IMR-90 (cell line): ENCODE measurements around the gene HYOU1.

Source experiments
- CHD1 ChIP-seq: IDR thresholded peaks from 2 replicates; pipeline ENCODE4 v1.6.1; 2012; ENCODE audit warnings: low read depth, low read length, improper control_type of control experiment
- MAZ ChIP-seq: IDR thresholded peaks from 2 replicates; pipeline ENCODE4 v1.6.1; 2012; ENCODE audit warnings: low read depth, mild to moderate bottlenecking, low read length, improper control_type of control experiment, moderate library complexity, borderline replicate concordance
- POLR2A ChIP-seq: IDR thresholded peaks from 2 replicates; pipeline ENCODE4 v1.6.1; 2012; ENCODE audit warnings: mild to moderate bottlenecking, low read depth, low read length
- RAD21 ChIP-seq: IDR thresholded peaks from 2 replicates; pipeline ENCODE4 v1.6.1; 2012; ENCODE audit warnings: low read length, improper control_type of control experiment
- RFX5 ChIP-seq: IDR thresholded peaks from 2 replicates; pipeline ENCODE4 v1.8.0; 2012; ENCODE audit warnings: low read depth, mild to moderate bottlenecking, low read length, moderate library complexity
- SMC3 ChIP-seq: fragments of 150-350 bp; IDR thresholded peaks from 2 replicates; pipeline ENCODE4 v1.6.1; 2016; ENCODE audit warnings: low read depth, mild to moderate bottlenecking, antibody characterized with exemption, low read length, moderate library complexity
- TF ChIP-seq, protein P1 (sequence below): conservative IDR thresholded peaks from 2 replicates; pipeline ENCODE4 v1.5.1; 2012; ENCODE audit warnings: mild to moderate bottlenecking, low read depth, low read length, improper control_type of control experiment
- TF ChIP-seq, protein P2 (sequence below): fragments of 150-350 bp; IDR thresholded peaks from 2 replicates; pipeline ENCODE4 v1.6.1; 2017; ENCODE audit warnings: mild to moderate bottlenecking, antibody characterized with exemption, low read length, low read depth

DNA sequence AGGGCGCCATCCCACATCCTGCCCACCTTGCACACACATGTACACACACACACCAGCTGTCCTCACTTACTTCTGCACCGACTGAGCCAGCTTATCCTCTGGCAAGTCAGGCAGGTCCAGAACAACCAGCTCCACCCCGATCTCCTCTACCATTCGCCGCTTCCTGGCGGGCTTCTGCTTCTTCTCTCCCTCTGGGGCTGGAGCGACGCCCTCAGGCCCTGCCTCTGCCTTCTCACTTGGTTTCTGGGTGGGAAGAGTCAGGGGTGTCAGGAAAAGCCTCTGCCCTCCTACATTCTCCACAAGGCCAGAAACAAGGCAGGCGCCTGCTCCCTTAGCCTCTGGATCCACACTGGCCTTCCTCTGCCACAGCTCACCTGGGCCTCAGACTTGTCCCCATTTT, 8.4 kb downstream of the HYOU1 start:
- TF ChIP-seq, protein P1, sequence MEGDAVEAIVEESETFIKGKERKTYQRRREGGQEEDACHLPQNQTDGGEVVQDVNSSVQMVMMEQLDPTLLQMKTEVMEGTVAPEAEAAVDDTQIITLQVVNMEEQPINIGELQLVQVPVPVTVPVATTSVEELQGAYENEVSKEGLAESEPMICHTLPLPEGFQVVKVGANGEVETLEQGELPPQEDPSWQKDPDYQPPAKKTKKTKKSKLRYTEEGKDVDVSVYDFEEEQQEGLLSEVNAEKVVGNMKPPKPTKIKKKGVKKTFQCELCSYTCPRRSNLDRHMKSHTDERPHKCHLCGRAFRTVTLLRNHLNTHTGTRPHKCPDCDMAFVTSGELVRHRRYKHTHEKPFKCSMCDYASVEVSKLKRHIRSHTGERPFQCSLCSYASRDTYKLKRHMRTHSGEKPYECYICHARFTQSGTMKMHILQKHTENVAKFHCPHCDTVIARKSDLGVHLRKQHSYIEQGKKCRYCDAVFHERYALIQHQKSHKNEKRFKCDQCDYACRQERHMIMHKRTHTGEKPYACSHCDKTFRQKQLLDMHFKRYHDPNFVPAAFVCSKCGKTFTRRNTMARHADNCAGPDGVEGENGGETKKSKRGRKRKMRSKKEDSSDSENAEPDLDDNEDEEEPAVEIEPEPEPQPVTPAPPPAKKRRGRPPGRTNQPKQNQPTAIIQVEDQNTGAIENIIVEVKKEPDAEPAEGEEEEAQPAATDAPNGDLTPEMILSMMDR, result no peak
- no peak for TF ChIP-seq MAZ
- TF ChIP-seq RFX5, result no peak
- TF ChIP-seq RAD21, result no peak
- TF ChIP-seq, protein P2, sequence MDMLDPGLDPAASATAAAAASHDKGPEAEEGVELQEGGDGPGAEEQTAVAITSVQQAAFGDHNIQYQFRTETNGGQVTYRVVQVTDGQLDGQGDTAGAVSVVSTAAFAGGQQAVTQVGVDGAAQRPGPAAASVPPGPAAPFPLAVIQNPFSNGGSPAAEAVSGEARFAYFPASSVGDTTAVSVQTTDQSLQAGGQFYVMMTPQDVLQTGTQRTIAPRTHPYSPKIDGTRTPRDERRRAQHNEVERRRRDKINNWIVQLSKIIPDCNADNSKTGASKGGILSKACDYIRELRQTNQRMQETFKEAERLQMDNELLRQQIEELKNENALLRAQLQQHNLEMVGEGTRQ, result no peak
- no peak for TF ChIP-seq POLR2A
- no peak for TF ChIP-seq SMC3
- TF ChIP-seq CHD1, result no peak
